B cell (primary cell): ENCODE data around the gene LIPN. TPM values are rescaled to one million over a fixed set of nuclear protein-coding genes. Genes with fewer than 3 reads are reported as not detected.

ENCODE experiments used
- ATAC-seq: fragments of 200-7000 bp; cut with Tn5 transposase; one replicate; pipeline ENCODE4 v1.10.0; 2021; ENCODE audit warnings: low read depth, mild to moderate bottlenecking, moderate number of reproducible peaks, moderate library complexity
- CTCF ChIA-PET: fragments of 350-600 bp; sonication (Branson Sonifier 250); formaldehyde crosslinking; loops from one replicate; lab custom pipeline; 2021; ENCODE audit warnings: antibody characterized with exemption, inconsistent platforms; lab: Charles Lee
- POLR2A ChIA-PET: fragments of 350-600 bp; sonication (Branson Sonifier 250); formaldehyde crosslinking; loops from one replicate; lab custom pipeline; 2021; ENCODE audit warnings: antibody characterized with exemption; lab: Charles Lee
- DNase-seq: peaks from one replicate; pipeline ENCODE4 v3.0.0; 2013
- H2AFZ ChIP-seq: 2 replicates; pipeline ENCODE4 v1.6.1; 2012; ENCODE audit warnings: mild to moderate bottlenecking, low read depth, low read length; ENCODE audit not compliant: insufficient read depth, poor library complexity, severe bottlenecking
- H3K27ac ChIP-seq, 2 donors: 1 replicate in 1 of 2; 2 replicates in 1 of 2; pipeline ENCODE4 v1.5.1; 2012 to 2013; ENCODE audit warnings: low read length in 2 of 2, mild to moderate bottlenecking in 2 of 2, moderate library complexity in 1 of 2
- H3K27me3 ChIP-seq, 4 experiments: fragments of 200-600 bp in 1 of 4; sonication (generic) in 1 of 4; replicated peaks in 1 of 4; 1 replicate in 2 of 4; 2 replicates in 2 of 4; pipeline versions ENCODE4 v1.6.1 to v1.7.0; 2013 to 2016; ENCODE audit warnings: low read length in 3 of 4, mild to moderate bottlenecking in 2 of 4, mixed read lengths in 1 of 4, moderate library complexity in 1 of 4; ENCODE audit not compliant: insufficient read depth in 4 of 4, control insufficient read depth in 3 of 4; ENCODE audit errors: control extremely low read depth in 1 of 4
- H3K36me3 ChIP-seq, 2 experiments: replicated peaks in 1 of 2; 1 replicate in 1 of 2; 2 replicates in 1 of 2; pipeline versions ENCODE4 v1.6.1 to v1.7.1; 2013; ENCODE audit warnings: low read length in 1 of 2; ENCODE audit not compliant: insufficient read depth in 2 of 2, control insufficient read depth in 1 of 2; ENCODE audit errors: control extremely low read depth in 1 of 2, extremely low read depth in 1 of 2
- H3K4me1 ChIP-seq, 2 donors: fragments of 200-600 bp in 1 of 2; sonication (generic) in 1 of 2; 1 replicate in 1 of 2; 2 replicates in 1 of 2; pipeline versions ENCODE4 v1.5.1 to v1.6.1; 2013 to 2017; ENCODE audit warnings: low read length in 2 of 2; ENCODE audit not compliant: control insufficient read depth in 2 of 2, insufficient read depth in 2 of 2
- H3K4me2 ChIP-seq: replicated peaks from 2 replicates; pipeline ENCODE3; 2012; ENCODE audit warnings: mild to moderate bottlenecking, low read depth, low read length; ENCODE audit not compliant: poor library complexity, severe bottlenecking
- H3K4me3 ChIP-seq, 5 experiments: fragments of 200-600 bp in 1 of 5; sonication (generic) in 1 of 5; 1 replicate in 3 of 5; 2 replicates in 2 of 5; pipeline versions ENCODE4 v1.5.1 to v1.7.0; 2011 to 2016; ENCODE audit warnings: low read length in 4 of 5, mild to moderate bottlenecking in 4 of 5, low read depth in 2 of 5, control low read depth in 1 of 5, moderate library complexity in 1 of 5; ENCODE audit not compliant: insufficient read depth in 1 of 5; ENCODE audit errors: control extremely low read depth in 1 of 5, extremely low read depth in 1 of 5
- H3K79me2 ChIP-seq: fragments of 200-600 bp; sonication (generic); one replicate; pipeline ENCODE4 v1.6.0; 2016; ENCODE audit warnings: low read length; ENCODE audit not compliant: control insufficient read depth, insufficient read depth
- H3K9ac ChIP-seq: fragments of 200-600 bp; sonication (generic); 2 replicates; pipeline ENCODE4 v1.6.1; 2017; ENCODE audit warnings: mild to moderate bottlenecking, low read length, moderate library complexity
- H3K9me3 ChIP-seq, 3 donors: one replicate each; pipeline versions ENCODE4 v1.6.1 to v1.7.1; 2013; ENCODE audit warnings: low read length in 2 of 3; ENCODE audit not compliant: control insufficient read depth in 2 of 3, insufficient read depth in 1 of 3; ENCODE audit errors: control extremely low read depth in 1 of 3
- H4K20me1 ChIP-seq: 2 replicates; pipeline ENCODE4 v1.6.0; 2012; ENCODE audit warnings: mild to moderate bottlenecking, low read length; ENCODE audit not compliant: insufficient read depth, control insufficient read depth, poor library complexity, severe bottlenecking
- H3K27ac Mint-ChIP-seq: one replicate; pipeline ENCODE4 v1.8.0; 2021; ENCODE audit warnings: mixed read lengths
- H3K27me3 Mint-ChIP-seq: one replicate; pipeline ENCODE4 v1.8.0; 2021; ENCODE audit warnings: mixed read lengths
- H3K4me1 Mint-ChIP-seq: one replicate; pipeline ENCODE4 v1.8.0; 2021; ENCODE audit warnings: mixed read lengths
- H3K4me3 Mint-ChIP-seq: one replicate; pipeline ENCODE4 v1.8.0; 2021; ENCODE audit warnings: mixed read lengths
- H3K9me3 Mint-ChIP-seq: one replicate; pipeline ENCODE4 v1.8.0; 2022; ENCODE audit warnings: mixed read lengths; ENCODE audit not compliant: insufficient read depth
- EZH2 ChIP-seq: IDR thresholded peaks from 2 replicates; pipeline ENCODE4 v1.6.1; 2012; ENCODE audit warnings: borderline replicate concordance, low read depth, mild to moderate bottlenecking, moderate library complexity, low read length; ENCODE audit not compliant: insufficient read depth, poor library complexity, severe bottlenecking
- WGBS: methylation state at CpG from one replicate; pipeline ENCODE4 v1.1.5; 2013; ENCODE audit warnings: missing lambda C conversion rate; ENCODE audit not compliant: insufficient coverage; 5-methylcytosine and 5-hydroxymethylcytosine counted together
- intact Hi-C: fragments of 100-400 bp; cut with micrococcal nuclease; formaldehyde crosslinking; loops from one replicate; pipeline ENCODE4 v1.10.0; 2022
- polyA plus RNA-seq: library from polyadenylated mRNA; depleted of rRNA; stranded (reverse); fragments of >200 nt; gene quantifications from 2 replicates; pipeline ENCODE4 v1.2.3, GENCODE V29; 2012
- total RNA-seq, 2 donors: library from RNA; stranded (reverse); fragments of 120-200 nt in 1 of 2; gene quantifications; 1 replicate in 1 of 2; 2 replicates in 1 of 2; pipeline versions ENCODE4 v1.2.3 to v1.2.4, GENCODE V29; 2013 to 2022
- TF ChIP-seq, protein P1 (sequence below): fragments of 200-600 bp; IDR thresholded peaks from one replicate; pipeline ENCODE4 v1.8.0; 2022; ENCODE audit warnings: antibody characterized with exemption, mild to moderate bottlenecking

Gene LIPN
- total and polyA plus RNA-seq, 2 donors (not counting 1 experiment from before 2014, with no cell fraction given), result 0.12 TPM; not detected in 1

DNA sequence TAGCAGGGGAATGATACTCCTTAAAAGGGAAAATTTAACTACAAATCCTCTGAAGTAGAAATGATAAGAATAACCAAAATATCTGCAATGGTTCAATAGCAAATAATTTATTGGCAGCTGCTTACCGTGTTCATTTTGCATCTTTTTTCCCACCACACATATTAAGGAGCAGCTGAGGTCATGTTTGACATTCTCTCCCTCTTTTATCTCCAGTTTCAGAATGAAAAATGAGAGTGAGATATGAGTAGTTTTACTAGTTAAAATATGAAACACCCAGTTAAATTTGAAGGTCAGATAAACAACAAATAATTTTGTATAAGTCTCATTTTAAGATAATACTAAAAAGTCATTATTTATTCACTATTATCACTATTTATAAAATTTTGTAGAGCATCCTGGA lies 3.1 kb downstream of the LIPN start:
- no peak overlapping the region for H3K9ac ChIP-seq
- WGBS, result no CpG with 5 or more reads among the region's 1 CpG
- POLR2A ChIA-PET, result no interaction called here
- no peak overlapping the region for H3K4me3 ChIP-seq
- no peak overlapping the region for H3K4me2 ChIP-seq
- H3K79me2 ChIP-seq, result no peaks in the 10 kb centered on the region
- no peak for TF ChIP-seq EZH2
- TF ChIP-seq, protein P1, sequence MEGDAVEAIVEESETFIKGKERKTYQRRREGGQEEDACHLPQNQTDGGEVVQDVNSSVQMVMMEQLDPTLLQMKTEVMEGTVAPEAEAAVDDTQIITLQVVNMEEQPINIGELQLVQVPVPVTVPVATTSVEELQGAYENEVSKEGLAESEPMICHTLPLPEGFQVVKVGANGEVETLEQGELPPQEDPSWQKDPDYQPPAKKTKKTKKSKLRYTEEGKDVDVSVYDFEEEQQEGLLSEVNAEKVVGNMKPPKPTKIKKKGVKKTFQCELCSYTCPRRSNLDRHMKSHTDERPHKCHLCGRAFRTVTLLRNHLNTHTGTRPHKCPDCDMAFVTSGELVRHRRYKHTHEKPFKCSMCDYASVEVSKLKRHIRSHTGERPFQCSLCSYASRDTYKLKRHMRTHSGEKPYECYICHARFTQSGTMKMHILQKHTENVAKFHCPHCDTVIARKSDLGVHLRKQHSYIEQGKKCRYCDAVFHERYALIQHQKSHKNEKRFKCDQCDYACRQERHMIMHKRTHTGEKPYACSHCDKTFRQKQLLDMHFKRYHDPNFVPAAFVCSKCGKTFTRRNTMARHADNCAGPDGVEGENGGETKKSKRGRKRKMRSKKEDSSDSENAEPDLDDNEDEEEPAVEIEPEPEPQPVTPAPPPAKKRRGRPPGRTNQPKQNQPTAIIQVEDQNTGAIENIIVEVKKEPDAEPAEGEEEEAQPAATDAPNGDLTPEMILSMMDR, result no peak
- H3K9me3 Mint-ChIP-seq, result peaks cover 2% of the 10 kb centered on the region
- H3K9me3 ChIP-seq, result no peaks in the 10 kb centered on the region
- H3K36me3 ChIP-seq, result no peaks in the 10 kb centered on the region
- no peak for ATAC-seq
- no peak overlapping the region for H3K27ac Mint-ChIP-seq
- CTCF ChIA-PET, result no interaction called here
- no peak overlapping the region for H3K4me3 Mint-ChIP-seq
- H3K4me1 Mint-ChIP-seq, result peaks cover 12% of the 10 kb centered on the region
- H3K27ac ChIP-seq, result no peak overlapping the region
- H3K4me1 ChIP-seq, result peaks cover 6 to 8% of the 10 kb centered on the region in 2 donors
- no peak for DNase-seq
- no peaks in the 10 kb centered on the region for H3K27me3 ChIP-seq
- no peaks in the 10 kb centered on the region for H4K20me1 ChIP-seq
- no peak overlapping the region for H2AFZ ChIP-seq
- intact Hi-C loops, result no loop called here
- H3K27me3 Mint-ChIP-seq, result no peaks in the 10 kb centered on the region

DNA sequence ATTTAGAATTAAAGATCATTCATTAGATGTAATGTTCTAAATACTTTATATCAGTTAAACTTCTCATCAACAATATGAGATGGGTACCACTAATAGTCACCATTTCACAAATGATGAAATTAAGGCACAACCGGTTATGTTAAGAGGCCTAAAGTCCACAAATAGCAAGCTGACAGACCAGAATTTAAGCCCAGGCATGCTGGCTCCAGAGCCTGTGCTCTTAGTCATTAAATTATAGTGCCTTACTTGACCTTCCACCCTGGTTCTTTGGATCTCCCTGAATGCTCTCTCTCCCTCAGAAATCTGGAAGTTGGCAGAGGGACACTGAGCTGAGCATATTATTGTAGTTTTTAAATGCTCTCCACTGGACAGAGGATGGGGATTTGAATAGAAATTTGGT lies 3.6 kb downstream of the LIPN start:
- Mint-ChIP-seq H3K4me1 (peaks cover 12% of the 10 kb centered on the region), H3K27ac (no peak overlapping the region), H3K4me3 (no peak overlapping the region), H3K9me3 (peaks cover 2% of the 10 kb centered on the region), H3K27me3 (no peaks in the 10 kb centered on the region)
- no peaks in the 10 kb centered on the region for H3K79me2 ChIP-seq
- WGBS, result 83% methylated on average over 1 of the region's 1 CpG
- no peak overlapping the region for H3K9ac ChIP-seq
- POLR2A ChIA-PET, result no interaction called here
- TF ChIP-seq EZH2, result no peak
- TF ChIP-seq, protein P1, result no peak
- no peak overlapping the region for H3K4me3 ChIP-seq
- no peaks in the 10 kb centered on the region for H3K36me3 ChIP-seq
- no peak overlapping the region for H3K4me2 ChIP-seq
- no peak for ATAC-seq
- CTCF ChIA-PET, result no interaction called here
- no peaks in the 10 kb centered on the region for H4K20me1 ChIP-seq
- no peak for DNase-seq
- no peak overlapping the region for H2AFZ ChIP-seq
- peaks cover 6 to 8% of the 10 kb centered on the region in 2 donors for H3K4me1 ChIP-seq
- H3K27me3 ChIP-seq, result no peaks in the 10 kb centered on the region
- H3K9me3 ChIP-seq, result no peaks in the 10 kb centered on the region
- intact Hi-C loops, result no loop called here
- no peak overlapping the region for H3K27ac ChIP-seq
